ENCODE data around the gene SLC26A11. TPM values are rescaled to one million over a fixed set of nuclear protein-coding genes. Genes with fewer than 3 reads are reported as not detected.

Gene SLC26A11
- total and polyA plus RNA-seq, 2 of the 13 experiments (the other 11 are each of a cell fraction or from before 2014, with no cell fraction given): 8.7 to 13.2 TPM

DNA sequence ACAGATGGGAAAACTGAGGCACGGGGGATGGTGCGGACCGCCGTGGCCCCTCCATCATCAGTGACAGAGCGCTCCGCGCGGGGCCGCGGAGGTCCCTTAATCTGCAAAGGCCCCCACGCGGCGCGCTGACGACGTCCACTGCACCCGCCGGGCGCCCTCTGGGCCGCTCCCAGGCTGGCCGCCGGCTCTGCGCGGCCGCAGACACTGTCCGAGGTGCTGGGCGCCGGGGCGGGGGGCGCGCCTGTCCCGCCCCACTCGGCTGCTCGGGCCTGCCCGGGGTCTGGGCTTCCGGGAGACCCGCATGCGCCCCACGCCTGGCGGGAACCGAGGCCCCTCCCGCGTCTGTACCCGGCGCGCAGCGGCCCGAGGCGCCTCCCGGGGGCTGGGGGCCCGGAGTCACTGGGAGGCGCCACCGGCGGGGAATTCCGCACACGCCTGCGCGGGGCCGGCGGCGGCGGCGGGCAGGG lies 39.9 kb downstream of the SLC26A11 start (continued):
- TF ChIP-seq, protein P1, sequence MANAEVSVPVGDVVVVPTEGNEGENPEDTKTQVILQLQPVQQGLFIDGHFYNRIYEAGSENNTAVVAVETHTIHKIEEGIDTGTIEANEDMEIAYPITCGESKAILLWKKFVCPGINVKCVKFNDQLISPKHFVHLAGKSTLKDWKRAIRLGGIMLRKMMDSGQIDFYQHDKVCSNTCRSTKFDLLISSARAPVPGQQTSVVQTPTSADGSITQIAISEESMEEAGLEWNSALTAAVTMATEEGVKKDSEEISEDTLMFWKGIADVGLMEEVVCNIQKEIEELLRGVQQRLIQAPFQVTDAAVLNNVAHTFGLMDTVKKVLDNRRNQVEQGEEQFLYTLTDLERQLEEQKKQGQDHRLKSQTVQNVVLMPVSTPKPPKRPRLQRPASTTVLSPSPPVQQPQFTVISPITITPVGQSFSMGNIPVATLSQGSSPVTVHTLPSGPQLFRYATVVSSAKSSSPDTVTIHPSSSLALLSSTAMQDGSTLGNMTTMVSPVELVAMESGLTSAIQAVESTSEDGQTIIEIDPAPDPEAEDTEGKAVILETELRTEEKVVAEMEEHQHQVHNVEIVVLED (CRISPR knock-in tag; IDR thresholded peaks at IDR 0.05; ENCODE audit: borderline replicate concordance): no peak
- TF ChIP-seq ZNF430 (CRISPR knock-in tag; IDR thresholded peaks at IDR 0.05) (no peak), ZNF234 (CRISPR knock-in tag; conservative IDR thresholded peaks at IDR 0.05) (no peak; the same call in 1 of the 2 replicates), SALL1 (CRISPR knock-in tag; IDR thresholded peaks at IDR 0.05) (peak; percentile 66; the same call in 1 of the 2 replicates), SRSF4 (IDR thresholded peaks at IDR 0.05; ENCODE audit: low read depth, low read length, poor library complexity, severe bottlenecking) (no peak), ZNF83 (CRISPR knock-in tag; IDR thresholded peaks at IDR 0.05; ENCODE audit: borderline replicate concordance) (0 out of 2 replicates have a peak, but pooled peaks have one; percentile 22), ZNF30 (CRISPR knock-in tag; IDR thresholded peaks at IDR 0.05) (no peak), U2AF2 (IDR thresholded peaks at IDR 0.05; ENCODE audit: low read depth, low read length) (no peak), ZNF792 (CRISPR knock-in tag; IDR thresholded peaks at IDR 0.05) (peak; percentile 44; the same call in 1 of the 2 replicates), ZNF326 (CRISPR knock-in tag; IDR thresholded peaks at IDR 0.05; ENCODE audit: borderline replicate concordance) (no peak), TCF12 (IDR thresholded peaks at IDR 0.05) (no peak), TCF12 (CRISPR knock-in tag; IDR thresholded peaks at IDR 0.05) (no peak), ZFP37 (CRISPR knock-in tag; IDR thresholded peaks at IDR 0.05; ENCODE audit: borderline replicate concordance) (no peak), DPF2 (CRISPR knock-in tag; IDR thresholded peaks at IDR 0.05; ENCODE audit: borderline replicate concordance, low read depth) (no peak), RORA (CRISPR knock-in tag; IDR thresholded peaks at IDR 0.05) (no peak), EZH2 (conservative IDR thresholded peaks at IDR 0.05; ENCODE audit: low read depth, low read length) (no peak), ATF7 (IDR thresholded peaks at IDR 0.05) (no peak), ATF7 (CRISPR knock-in tag; IDR thresholded peaks at IDR 0.05) (no peak), REPIN1 (CRISPR knock-in tag; IDR thresholded peaks at IDR 0.05; ENCODE audit: borderline replicate concordance, low read depth) (no peak), CREM (IDR thresholded peaks at IDR 0.05) (no peak), CREM (CRISPR knock-in tag; IDR thresholded peaks at IDR 0.05) (no peak)
- TF ChIP-seq, protein P2, sequence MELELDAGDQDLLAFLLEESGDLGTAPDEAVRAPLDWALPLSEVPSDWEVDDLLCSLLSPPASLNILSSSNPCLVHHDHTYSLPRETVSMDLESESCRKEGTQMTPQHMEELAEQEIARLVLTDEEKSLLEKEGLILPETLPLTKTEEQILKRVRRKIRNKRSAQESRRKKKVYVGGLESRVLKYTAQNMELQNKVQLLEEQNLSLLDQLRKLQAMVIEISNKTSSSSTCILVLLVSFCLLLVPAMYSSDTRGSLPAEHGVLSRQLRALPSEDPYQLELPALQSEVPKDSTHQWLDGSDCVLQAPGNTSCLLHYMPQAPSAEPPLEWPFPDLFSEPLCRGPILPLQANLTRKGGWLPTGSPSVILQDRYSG (CRISPR knock-in tag; IDR thresholded peaks at IDR 0.05): peak; percentile 87; the same call in 1 of the 2 replicates
- TF ChIP-seq, protein P3, sequence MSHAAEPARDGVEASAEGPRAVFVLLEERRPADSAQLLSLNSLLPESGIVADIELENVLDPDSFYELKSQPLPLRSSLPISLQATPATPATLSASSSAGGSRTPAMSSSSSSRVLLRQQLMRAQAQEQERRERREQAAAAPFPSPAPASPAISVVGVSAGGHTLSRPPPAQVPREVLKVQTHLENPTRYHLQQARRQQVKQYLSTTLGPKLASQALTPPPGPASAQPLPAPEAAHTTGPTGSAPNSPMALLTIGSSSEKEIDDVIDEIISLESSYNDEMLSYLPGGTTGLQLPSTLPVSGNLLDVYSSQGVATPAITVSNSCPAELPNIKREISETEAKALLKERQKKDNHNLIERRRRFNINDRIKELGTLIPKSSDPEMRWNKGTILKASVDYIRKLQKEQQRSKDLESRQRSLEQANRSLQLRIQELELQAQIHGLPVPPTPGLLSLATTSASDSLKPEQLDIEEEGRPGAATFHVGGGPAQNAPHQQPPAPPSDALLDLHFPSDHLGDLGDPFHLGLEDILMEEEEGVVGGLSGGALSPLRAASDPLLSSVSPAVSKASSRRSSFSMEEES (CRISPR knock-in tag; IDR thresholded peaks at IDR 0.05): no peak
- TF ChIP-seq, protein P4, sequence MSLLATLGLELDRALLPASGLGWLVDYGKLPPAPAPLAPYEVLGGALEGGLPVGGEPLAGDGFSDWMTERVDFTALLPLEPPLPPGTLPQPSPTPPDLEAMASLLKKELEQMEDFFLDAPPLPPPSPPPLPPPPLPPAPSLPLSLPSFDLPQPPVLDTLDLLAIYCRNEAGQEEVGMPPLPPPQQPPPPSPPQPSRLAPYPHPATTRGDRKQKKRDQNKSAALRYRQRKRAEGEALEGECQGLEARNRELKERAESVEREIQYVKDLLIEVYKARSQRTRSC (CRISPR knock-in tag; IDR thresholded peaks at IDR 0.05; ENCODE audit: low read depth): no peak
- TF ChIP-seq, protein P5, sequence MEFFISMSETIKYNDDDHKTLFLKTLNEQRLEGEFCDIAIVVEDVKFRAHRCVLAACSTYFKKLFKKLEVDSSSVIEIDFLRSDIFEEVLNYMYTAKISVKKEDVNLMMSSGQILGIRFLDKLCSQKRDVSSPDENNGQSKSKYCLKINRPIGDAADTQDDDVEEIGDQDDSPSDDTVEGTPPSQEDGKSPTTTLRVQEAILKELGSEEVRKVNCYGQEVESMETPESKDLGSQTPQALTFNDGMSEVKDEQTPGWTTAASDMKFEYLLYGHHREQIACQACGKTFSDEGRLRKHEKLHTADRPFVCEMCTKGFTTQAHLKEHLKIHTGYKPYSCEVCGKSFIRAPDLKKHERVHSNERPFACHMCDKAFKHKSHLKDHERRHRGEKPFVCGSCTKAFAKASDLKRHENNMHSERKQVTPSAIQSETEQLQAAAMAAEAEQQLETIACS (CRISPR knock-in tag; IDR thresholded peaks at IDR 0.05): no peak; the same call in 1 of the 2 replicates
- TF ChIP-seq, protein P6, sequence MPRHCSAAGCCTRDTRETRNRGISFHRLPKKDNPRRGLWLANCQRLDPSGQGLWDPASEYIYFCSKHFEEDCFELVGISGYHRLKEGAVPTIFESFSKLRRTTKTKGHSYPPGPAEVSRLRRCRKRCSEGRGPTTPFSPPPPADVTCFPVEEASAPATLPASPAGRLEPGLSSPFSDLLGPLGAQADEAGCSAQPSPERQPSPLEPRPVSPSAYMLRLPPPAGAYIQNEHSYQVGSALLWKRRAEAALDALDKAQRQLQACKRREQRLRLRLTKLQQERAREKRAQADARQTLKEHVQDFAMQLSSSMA (CRISPR knock-in tag; IDR thresholded peaks at IDR 0.05): no peak

Data from HepG2 (cell line).